HepG2 (cell line): Measurements from ENCODE around the gene PCGF2. TPM values are rescaled to one million over a fixed set of nuclear protein-coding genes. Genes with fewer than 3 reads are reported as not detected.
A peak's percentile ranks its signal among the peaks of the same experiment; 100 is the strongest.

ENCODE experiments used
- ARNT2 ChIP-seq: sonication (generic); formaldehyde crosslinking; IDR thresholded peaks from 2 replicates; pipeline ENCODE4 v1.8.0; 2022; ENCODE audit warnings: mild to moderate bottlenecking, low read depth, missing genetic modification reagents, moderate library complexity
- ESRRA ChIP-seq: sonication (generic); formaldehyde crosslinking; IDR thresholded peaks from 2 replicates; pipeline ENCODE4 v1.5.1; 2020; ENCODE audit warnings: mild to moderate bottlenecking, low read depth, missing genetic modification reagents
- KDM3A ChIP-seq: IDR thresholded peaks from 2 replicates; pipeline ENCODE4 v1.6.1; 2018; ENCODE audit warnings: low read depth, missing compliant biosample characterization
- KLF6 ChIP-seq: IDR thresholded peaks from 2 replicates; pipeline ENCODE4 v1.8.0; 2016; ENCODE audit warnings: missing biosample characterization, missing genetic modification reagents
- NFE2 ChIP-seq: sonication (generic); formaldehyde crosslinking; IDR thresholded peaks from 2 replicates; pipeline ENCODE4 v1.4.0; 2020; ENCODE audit warnings: missing genetic modification reagents
- PHF21A ChIP-seq: sonication (generic); formaldehyde crosslinking; IDR thresholded peaks from 2 replicates; pipeline ENCODE4 v1.5.0; 2020; ENCODE audit warnings: mild to moderate bottlenecking, missing genetic modification reagents
- SAFB2 ChIP-seq: sonication (generic); formaldehyde crosslinking; IDR thresholded peaks from 2 replicates; pipeline ENCODE4 v1.5.1; 2020; ENCODE audit warnings: missing genetic modification reagents, low read depth, mild to moderate bottlenecking, borderline replicate concordance
- SCMH1 ChIP-seq: sonication (generic); formaldehyde crosslinking; IDR thresholded peaks from 2 replicates; pipeline ENCODE4 v1.9.0; 2021; ENCODE audit warnings: missing genetic modification reagents, mild to moderate bottlenecking, borderline replicate concordance
- SNRNP70 ChIP-seq: fragments of 200-400 bp; formaldehyde crosslinking; IDR thresholded peaks from 2 replicates; pipeline ENCODE4 v1.6.1; 2017; ENCODE audit warnings: mild to moderate bottlenecking, low read depth, low read length, moderate library complexity
- SP2 ChIP-seq: sonication (generic); formaldehyde crosslinking; IDR thresholded peaks from 2 replicates; pipeline ENCODE4 v1.5.1; 2020; ENCODE audit warnings: mild to moderate bottlenecking, missing genetic modification reagents
- TBP ChIP-seq: sonication (generic); formaldehyde crosslinking; IDR thresholded peaks from 2 replicates; pipeline ENCODE4 v1.5.0; 2020; ENCODE audit warnings: missing genetic modification reagents
- TSC22D2 ChIP-seq: sonication (generic); formaldehyde crosslinking; IDR thresholded peaks from 2 replicates; pipeline ENCODE4 v1.5.1; 2020; ENCODE audit warnings: missing genetic modification reagents, mild to moderate bottlenecking, borderline replicate concordance
- XRCC5 ChIP-seq: fragments of 200-400 bp; formaldehyde crosslinking; optimal IDR thresholded peaks from 2 replicates; pipeline ENCODE3; 2017; ENCODE audit warnings: mild to moderate bottlenecking, low read length
- ZNF101 ChIP-seq: sonication (generic); formaldehyde crosslinking; IDR thresholded peaks from 2 replicates; pipeline ENCODE4 v1.4.0; 2020; ENCODE audit warnings: mild to moderate bottlenecking, low read depth, missing genetic modification reagents, borderline replicate concordance
- ZNF563 ChIP-seq: sonication (generic); formaldehyde crosslinking; IDR thresholded peaks from 2 replicates; pipeline ENCODE4 v1.8.0; 2022; ENCODE audit warnings: mild to moderate bottlenecking, moderate library complexity, missing genetic modification reagents
- ZNF740 ChIP-seq: sonication (generic); formaldehyde crosslinking; IDR thresholded peaks from 2 replicates; pipeline ENCODE4 v1.4.0; 2020; ENCODE audit warnings: missing genetic modification reagents
- ZNF746 ChIP-seq: sonication (generic); formaldehyde crosslinking; IDR thresholded peaks from 2 replicates; pipeline ENCODE4 v1.8.0; 2022; ENCODE audit warnings: mild to moderate bottlenecking, missing genetic modification reagents
- ZNF747 ChIP-seq: sonication (generic); formaldehyde crosslinking; IDR thresholded peaks from 2 replicates; pipeline ENCODE4 v1.8.1; 2023; ENCODE audit warnings: missing genetic modification reagents, mild to moderate bottlenecking, borderline replicate concordance
- ZSCAN25 ChIP-seq: sonication (generic); formaldehyde crosslinking; IDR thresholded peaks from 2 replicates; pipeline ENCODE4 v1.8.0; 2022; ENCODE audit warnings: mild to moderate bottlenecking, missing genetic modification reagents
- polyA plus RNA-seq, 8 experiments: library from polyadenylated mRNA; depleted of rRNA in 3 of 8; stranded (reverse) in 7 of 8; unstranded in 1 of 8; fragments of >200 nt; fragmentation: Illumina TruSeq in 4 of 8; extraction: Trizol in 4 of 8; gene quantifications; 2 replicates each; pipeline versions ENCODE4 v1.2.1 to v1.2.3, GENCODE V29; 2011 to 2016; ENCODE audit warnings: low read depth in 4 of 8, missing spikeins in 1 of 8, mixed read lengths in 1 of 8; ENCODE audit not compliant: insufficient read depth in 1 of 8
- total RNA-seq, 5 experiments: library from RNA; depleted of rRNA; stranded (reverse); fragments of >200 nt; fragmentation: Illumina TruSeq; extraction: Trizol; gene quantifications; 2 replicates each; pipeline ENCODE4 v1.2.3, GENCODE V29; 2016; ENCODE audit warnings: low read depth in 1 of 5
- TF ChIP-seq, protein P1 (sequence below): sonication (generic); formaldehyde crosslinking; IDR thresholded peaks from 2 replicates; pipeline ENCODE4 v1.9.0; 2021; ENCODE audit warnings: missing genetic modification reagents, borderline replicate concordance
- TF ChIP-seq, protein P2 (sequence below): sonication (generic); formaldehyde crosslinking; IDR thresholded peaks from 2 replicates; pipeline ENCODE4 v1.8.1; 2022; ENCODE audit warnings: mild to moderate bottlenecking, missing genetic modification reagents
- TF ChIP-seq, protein P3 (sequence below): sonication (generic); IDR thresholded peaks from 2 replicates; pipeline ENCODE4 v1.6.1; 2016; ENCODE audit warnings: low read depth, borderline replicate concordance
- TF ChIP-seq, protein P4 (sequence below): sonication (generic); formaldehyde crosslinking; IDR thresholded peaks from 2 replicates; pipeline ENCODE4 v1.5.0; 2020; ENCODE audit warnings: missing genetic modification reagents

Gene PCGF2
- total and polyA plus RNA-seq, 2 of the 13 experiments (the other 11 are each of a cell fraction or from before 2014, with no cell fraction given): 11.6 to 29.4 TPM

DNA sequence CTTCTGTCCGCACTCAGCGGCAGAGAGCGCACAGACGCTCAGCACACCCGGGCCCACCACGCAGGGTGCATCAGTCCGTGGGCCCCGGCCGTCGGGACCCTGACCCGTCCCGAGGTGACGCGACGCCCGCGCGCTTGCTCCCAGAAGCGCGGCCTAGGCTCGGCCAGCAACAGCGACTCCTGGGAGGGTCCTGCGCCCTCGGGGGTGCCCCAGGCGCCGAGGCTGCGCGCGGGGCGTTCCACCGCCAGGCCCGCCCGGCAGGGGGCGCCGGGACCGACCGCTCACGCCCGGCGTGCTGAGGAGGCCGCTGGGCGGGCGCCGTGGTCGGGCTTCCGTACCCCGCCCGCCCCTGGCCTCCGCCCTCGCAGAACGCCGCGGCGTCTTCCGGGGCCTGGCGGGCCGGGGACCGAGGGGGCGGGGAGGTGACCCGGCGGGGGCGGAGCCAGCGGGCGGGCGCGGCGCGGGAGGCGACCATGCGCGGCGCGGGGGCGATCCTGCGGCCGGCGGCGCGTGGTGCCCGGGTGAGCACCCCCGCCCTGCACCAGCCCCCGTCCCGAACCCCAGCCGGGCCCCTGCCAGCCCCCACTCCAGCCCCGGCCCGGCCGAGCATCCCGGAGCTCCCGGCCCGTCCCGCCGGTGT, 18.1 kb downstream of the PCGF2 start, which contains the start of gene CISD3 (continued):
- TF ChIP-seq, protein P1, sequence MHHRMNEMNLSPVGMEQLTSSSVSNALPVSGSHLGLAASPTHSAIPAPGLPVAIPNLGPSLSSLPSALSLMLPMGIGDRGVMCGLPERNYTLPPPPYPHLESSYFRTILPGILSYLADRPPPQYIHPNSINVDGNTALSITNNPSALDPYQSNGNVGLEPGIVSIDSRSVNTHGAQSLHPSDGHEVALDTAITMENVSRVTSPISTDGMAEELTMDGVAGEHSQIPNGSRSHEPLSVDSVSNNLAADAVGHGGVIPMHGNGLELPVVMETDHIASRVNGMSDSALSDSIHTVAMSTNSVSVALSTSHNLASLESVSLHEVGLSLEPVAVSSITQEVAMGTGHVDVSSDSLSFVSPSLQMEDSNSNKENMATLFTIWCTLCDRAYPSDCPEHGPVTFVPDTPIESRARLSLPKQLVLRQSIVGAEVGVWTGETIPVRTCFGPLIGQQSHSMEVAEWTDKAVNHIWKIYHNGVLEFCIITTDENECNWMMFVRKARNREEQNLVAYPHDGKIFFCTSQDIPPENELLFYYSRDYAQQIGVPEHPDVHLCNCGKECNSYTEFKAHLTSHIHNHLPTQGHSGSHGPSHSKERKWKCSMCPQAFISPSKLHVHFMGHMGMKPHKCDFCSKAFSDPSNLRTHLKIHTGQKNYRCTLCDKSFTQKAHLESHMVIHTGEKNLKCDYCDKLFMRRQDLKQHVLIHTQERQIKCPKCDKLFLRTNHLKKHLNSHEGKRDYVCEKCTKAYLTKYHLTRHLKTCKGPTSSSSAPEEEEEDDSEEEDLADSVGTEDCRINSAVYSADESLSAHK (CRISPR knock-in tag): no peak
- TF ChIP-seq ESRRA (CRISPR knock-in tag) (peak; percentile 62; the same call in 1 of the 2 replicates), SP2 (CRISPR knock-in tag) (no peak; the same call in 1 of the 2 replicates), ZNF740 (CRISPR knock-in tag) (peak; percentile 45), ZNF101 (CRISPR knock-in tag) (no peak), TSC22D2 (CRISPR knock-in tag) (no peak), ARNT2 (CRISPR knock-in tag) (peak; percentile 83), KLF6 (CRISPR knock-in tag) (peak; percentile 82; the same call in 1 of the 2 replicates), NFE2 (CRISPR knock-in tag) (no peak), SCMH1 (no peak), XRCC5 (peak; percentile 91), ZNF563 (CRISPR knock-in tag) (peak; percentile 86; the same call in 1 of the 2 replicates), SAFB2 (peak; percentile 31; the same call in 1 of the 2 replicates), ZNF747 (CRISPR knock-in tag) (peak; percentile 60; the same call in 1 of the 2 replicates), PHF21A (CRISPR knock-in tag) (peak; percentile 48), SNRNP70 (no peak), ZSCAN25 (CRISPR knock-in tag) (no peak), TBP (CRISPR knock-in tag) (no peak), KDM3A (CRISPR knock-in tag) (0 out of 2 replicates have a peak, but pooled peaks have one; percentile 51), ZNF746 (CRISPR knock-in tag) (peak; percentile 62; the same call in 1 of the 2 replicates)
- TF ChIP-seq, protein P2, sequence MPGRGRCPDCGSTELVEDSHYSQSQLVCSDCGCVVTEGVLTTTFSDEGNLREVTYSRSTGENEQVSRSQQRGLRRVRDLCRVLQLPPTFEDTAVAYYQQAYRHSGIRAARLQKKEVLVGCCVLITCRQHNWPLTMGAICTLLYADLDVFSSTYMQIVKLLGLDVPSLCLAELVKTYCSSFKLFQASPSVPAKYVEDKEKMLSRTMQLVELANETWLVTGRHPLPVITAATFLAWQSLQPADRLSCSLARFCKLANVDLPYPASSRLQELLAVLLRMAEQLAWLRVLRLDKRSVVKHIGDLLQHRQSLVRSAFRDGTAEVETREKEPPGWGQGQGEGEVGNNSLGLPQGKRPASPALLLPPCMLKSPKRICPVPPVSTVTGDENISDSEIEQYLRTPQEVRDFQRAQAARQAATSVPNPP (CRISPR knock-in tag): no peak
- TF ChIP-seq, protein P3, sequence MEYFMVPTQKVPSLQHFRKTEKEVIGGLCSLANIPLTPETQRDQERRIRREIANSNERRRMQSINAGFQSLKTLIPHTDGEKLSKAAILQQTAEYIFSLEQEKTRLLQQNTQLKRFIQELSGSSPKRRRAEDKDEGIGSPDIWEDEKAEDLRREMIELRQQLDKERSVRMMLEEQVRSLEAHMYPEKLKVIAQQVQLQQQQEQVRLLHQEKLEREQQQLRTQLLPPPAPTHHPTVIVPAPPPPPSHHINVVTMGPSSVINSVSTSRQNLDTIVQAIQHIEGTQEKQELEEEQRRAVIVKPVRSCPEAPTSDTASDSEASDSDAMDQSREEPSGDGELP: no peak; the same call in 1 of the 2 replicates
- TF ChIP-seq, protein P4, sequence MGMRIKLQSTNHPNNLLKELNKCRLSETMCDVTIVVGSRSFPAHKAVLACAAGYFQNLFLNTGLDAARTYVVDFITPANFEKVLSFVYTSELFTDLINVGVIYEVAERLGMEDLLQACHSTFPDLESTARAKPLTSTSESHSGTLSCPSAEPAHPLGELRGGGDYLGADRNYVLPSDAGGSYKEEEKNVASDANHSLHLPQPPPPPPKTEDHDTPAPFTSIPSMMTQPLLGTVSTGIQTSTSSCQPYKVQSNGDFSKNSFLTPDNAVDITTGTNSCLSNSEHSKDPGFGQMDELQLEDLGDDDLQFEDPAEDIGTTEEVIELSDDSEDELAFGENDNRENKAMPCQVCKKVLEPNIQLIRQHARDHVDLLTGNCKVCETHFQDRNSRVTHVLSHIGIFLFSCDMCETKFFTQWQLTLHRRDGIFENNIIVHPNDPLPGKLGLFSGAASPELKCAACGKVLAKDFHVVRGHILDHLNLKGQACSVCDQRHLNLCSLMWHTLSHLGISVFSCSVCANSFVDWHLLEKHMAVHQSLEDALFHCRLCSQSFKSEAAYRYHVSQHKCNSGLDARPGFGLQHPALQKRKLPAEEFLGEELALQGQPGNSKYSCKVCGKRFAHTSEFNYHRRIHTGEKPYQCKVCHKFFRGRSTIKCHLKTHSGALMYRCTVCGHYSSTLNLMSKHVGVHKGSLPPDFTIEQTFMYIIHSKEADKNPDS (CRISPR knock-in tag): no peak
